ENCODE measurements around the gene GLYATL3.

The GLYATL3 gene

DNA sequence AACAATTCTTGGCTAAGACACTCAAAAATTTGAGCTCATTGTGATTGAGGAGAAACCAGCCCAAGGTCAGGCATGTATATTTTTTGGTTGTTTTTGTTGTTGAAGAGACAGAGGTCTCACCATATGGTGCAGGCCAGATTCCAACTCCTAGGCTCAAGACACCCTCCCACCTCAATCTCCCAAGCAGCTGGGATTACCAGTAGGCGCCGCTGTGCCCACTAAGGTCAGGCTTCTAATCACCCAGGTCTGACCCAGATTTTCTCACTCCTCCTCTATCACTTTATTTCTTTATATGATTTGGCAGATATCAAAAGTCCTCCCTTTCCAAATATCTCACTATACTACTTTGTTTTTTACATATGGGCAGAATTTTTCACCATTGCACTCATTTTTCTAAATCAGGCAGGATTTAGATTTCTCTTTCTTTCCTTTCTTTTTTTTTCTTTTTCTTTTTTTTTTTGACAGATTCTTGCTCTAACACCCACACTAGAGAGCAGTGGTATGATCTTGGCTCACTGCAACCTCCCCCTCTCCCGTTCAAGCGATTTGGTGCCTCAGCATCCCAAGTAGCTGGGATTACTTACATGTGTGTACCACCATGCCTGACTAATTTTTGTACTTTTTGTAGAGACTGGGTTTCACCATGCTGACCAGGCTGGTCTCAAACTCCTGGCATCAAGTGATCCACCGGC, 49.0 kb downstream of the GLYATL3 start:
- DNase-seq: no peak

DNA sequence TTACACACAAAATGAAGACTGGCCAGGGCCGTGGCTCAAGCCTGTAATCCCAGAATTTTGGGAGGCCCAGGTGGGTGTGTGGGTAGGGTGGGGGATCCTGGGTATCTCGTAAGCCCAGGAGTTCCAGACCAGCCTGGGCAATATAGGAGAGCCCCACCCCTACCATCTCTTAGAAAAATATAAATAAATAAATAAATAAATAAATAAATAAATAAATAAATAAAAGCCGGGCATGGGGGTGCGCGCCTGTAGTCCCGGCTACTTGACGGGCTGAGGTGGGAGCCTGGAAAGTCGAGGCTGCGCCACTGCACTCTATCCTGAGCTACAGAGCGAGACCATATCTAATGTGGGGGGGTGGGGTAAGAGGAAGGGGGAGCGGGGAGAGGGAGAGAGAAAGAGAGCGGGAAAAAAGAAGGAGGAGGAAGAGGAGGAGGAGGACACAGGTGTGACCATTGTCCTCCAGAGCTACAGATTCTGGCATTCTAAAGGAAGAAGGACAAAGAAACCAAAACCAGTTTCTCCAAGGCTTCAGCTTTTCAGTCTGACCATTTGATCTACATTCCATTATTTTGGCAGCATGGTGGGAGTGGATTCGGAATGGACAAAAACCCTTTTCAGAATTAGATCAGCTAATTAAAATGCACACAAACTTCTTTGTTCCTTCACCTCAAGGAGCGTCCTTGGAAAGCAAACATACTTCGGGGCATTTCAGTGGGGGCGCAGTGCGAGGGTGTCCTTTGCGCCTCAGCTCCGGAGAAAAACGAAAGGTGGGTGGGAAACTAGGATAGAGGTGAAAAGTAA, 50.2 kb downstream of the GLYATL3 start:
- DNase-seq: no peak

DNA sequence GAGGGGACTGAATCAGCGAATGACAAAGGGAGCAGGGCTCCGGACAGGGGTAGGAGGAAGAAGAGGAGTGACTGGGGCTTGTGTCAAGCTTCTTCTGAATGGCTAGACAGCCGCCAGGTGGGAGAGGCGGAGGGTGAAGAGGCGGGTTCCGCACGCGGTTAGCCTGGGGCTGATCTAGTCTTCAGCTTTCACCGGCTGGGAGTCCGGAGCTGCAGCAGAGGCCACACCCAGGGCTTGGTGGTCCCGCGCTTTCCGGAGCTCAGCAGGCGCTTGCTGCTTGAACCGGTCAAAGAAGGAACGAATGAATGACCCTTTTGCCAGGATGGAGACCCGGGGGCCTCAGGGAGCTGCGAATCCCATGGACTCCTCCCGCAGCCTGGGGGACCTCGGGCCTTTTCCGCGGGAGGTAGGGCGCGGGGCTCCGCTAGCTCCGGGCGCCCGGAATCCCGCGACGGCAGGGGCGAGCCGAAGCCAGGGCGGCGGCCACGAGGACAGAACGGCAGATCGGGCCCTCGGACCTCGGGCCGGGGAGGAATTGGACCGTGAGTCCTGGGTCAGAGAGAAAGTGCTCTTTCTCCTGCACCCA, 50.9 kb downstream of the GLYATL3 start, which contains the start of gene C6orf141:
Gene C6orf141 (plus strand): TSS at position 177 of the 586 bp plus-strand sequence. CDS start 125 bp downstream, at position 302.
- DNase-seq: peak; percentile 16

DNA sequence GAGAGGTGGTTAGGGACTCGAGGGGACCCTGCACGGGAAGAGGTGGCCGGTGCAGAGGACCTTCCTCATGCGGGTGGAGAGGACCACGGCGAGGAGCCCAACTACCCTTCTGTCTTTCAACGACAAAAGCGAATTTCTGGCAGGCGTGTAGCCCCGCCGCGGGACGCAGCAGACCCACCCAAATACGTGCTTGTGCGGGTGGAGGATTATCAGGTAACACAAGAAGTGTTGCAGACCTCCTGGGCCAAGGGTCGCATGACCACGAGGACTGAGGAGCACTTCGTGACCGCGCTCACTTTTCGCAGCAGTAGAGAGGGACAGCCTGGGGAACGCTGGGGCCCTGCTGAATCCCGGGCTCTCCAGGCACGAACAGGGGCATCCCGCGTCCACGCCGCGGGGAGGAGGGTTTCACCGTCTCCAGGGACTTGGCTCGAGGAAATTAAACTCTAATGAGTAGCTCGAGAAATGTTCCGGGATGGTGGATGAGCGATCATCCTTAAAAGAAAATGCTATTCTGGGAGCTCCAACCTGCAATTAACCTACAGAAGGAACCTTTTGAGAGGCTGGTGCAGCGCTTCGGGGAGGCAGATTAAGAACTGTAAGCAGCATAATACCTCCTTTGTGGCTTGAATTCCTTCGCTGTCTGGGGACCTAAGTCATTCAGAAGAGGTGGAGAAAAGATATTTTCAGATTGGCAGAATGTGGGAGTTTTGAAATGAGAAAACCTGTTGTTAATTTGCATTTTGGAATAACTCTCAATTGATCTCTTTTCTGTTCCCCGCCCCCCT, 51.5 kb downstream of the GLYATL3 start:
- DNase-seq: peak; percentile 16

DNA sequence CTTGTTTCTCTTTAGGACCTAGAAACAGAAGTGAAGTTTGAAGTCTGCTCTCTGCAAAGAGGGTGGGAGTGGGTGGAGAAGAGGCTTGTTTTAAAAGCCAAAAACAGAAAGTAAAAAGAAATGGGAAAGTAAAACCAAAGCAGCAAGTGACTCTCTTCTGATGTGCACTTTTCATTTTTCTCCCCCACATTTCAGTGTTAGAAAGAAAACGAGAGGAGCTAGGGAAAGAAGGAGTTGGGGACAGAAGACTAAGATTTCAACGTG, 52.1 kb downstream of the GLYATL3 start:
- DNase-seq: no peak

DNA sequence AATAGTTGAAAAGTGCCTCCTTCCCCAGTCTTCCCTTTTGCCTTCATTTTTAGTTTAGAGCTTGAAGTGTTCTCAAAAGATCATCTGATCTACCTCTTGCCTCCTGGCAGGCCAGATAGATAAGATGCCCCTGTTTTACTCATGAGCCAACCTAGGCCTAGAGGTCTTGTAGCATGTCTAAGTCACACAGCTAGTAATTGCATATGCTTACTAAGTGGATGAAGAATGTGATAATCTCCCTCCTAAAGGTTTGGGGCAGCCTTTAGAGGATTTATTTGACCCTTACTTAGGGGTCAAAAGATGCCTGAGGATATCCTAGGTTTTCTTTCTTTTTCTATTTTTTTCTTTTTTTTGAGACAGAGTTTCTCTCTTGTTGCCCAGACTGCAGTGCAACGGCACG, 52.9 kb downstream of the GLYATL3 start:
- DNase-seq: no peak

DNA sequence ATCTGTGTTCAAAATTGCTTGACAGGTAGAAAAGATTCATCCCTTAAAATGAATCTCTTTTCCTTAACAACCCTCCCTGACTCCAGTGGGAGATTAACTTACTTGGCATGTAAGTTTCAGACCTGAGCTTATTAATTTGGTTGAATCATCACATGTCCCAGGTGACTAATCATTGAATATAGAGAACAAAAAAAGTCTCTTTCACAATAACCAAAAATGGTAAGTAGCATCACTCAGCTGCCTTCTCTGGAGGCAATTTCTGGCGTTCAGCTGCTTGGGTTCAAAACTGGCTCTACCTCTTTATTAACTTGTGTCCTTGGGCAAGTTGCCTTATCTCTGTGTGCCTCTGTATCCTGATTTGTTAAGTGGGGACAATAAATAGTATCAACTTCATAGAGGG, 53.7 kb downstream of the GLYATL3 start:
- no peak for DNase-seq

DNA sequence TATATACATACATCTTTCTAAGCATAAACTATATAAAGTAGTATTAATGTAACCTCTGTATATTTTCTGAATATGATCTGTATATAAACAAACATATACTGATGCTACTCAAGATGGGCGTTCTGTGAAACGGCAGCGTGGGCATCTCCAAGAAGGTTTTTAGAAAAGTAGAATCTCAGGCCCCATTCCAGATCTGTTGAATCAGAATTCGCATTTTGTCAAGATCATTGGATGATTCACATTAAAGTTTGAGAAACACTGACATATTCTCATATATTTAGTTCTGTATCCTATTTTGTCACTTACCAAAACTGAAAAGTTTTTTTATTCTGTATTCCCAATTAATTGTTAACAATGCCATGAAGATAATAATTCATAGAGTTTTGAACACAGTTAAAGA, 56.2 kb downstream of the GLYATL3 start:
- no peak for DNase-seq

DNA sequence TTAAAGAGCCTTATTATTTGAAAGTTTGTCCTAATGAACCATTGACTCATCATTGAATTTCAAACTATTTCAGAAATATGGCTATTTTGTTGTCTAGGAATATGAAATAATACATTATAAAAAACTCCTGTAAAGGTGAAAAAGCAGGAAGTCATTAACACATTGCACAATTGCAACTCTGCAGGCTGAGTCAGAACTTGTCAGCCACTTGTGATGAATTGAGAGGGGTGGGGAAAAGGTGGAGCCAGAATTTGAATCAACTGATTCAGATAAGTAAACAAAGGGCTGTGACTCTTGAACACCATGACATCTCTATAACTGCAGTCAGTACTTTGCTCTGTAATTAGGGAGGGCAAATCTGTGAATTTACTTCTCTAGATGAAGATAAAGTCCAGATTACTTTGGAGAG, 56.7 kb downstream of the GLYATL3 start:
- DNase-seq: no peak

DNA sequence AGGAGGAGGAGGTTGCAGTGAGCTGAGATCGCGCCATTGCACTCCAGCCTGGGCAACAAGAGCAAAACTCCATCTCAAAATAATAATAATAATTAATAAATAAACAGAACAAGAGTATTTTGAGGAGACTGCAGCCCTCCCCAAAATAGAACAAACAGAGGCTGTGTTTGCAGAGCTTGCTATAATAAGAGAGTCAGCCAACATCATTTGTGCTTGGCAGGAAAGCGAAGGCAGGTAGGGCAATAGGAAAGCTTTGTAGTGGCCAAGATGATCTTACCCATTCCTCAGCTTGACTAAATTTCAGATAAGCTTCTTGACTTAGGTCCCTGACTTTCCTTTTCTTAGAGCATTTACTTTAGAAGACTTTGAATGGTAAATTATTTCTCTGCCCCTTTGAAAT, 57.5 kb downstream of the GLYATL3 start:
- no peak for DNase-seq

DNA sequence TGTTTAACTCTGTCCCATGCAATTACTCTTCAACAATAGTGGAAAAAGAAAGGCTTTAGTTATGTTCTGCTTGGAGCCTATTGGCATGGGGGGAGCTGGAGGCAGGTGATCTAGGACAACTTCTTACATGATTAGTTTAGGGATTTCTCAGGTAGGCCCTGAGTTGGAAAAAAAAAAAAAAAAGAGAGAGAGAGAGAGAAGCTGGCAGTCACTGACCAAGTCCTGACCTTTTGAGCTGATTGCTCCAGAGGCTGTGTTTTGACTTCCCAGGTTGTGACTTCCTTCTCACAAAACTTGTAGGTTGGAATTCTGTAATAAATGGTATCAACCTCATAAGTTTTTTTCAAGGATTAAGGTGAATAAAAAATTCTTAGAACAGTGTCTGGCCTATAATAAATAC, 58.5 kb downstream of the GLYATL3 start:
- DNase-seq: no peak

DNA sequence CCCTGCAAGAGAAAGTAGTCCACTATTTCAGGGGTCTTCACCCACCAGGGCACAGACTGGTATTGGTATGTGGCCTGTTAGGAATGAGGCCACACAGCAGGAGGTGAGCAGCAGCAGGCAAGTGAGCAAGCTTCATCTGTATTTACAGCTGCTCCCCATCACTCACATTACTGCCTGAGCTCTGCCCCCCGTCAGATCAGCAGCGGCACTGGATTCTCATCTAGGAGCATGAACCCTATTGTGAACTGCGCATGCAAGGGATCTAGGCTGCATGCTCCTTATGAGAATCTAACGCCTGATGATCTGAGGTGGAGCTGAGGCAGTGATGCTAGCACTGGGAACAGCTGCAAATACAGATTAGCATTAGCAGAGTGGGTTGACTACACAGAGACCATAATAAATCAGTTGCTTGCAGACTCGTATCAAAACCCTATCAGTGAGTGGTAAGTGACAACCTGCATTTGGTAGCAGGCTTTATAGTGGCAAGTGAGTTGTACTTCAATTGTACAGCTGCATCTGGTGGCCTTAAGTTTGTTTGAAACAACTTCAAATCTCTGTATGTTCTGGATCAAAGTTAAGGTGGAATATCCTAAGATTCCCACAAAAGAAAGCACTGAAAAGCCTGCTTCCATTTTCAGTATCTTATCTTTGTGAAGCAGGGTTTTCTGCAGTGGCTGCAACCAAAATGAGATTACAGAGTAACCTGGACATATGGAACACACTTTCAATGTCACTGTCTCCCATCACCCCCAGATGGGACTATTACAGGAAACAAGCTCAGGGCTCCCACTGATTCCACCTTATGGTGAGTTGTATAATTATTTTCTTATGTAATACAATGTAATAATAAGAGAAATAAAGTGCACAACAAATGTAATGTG, 63.5 kb downstream of the GLYATL3 start:
- no peak for DNase-seq

DNA sequence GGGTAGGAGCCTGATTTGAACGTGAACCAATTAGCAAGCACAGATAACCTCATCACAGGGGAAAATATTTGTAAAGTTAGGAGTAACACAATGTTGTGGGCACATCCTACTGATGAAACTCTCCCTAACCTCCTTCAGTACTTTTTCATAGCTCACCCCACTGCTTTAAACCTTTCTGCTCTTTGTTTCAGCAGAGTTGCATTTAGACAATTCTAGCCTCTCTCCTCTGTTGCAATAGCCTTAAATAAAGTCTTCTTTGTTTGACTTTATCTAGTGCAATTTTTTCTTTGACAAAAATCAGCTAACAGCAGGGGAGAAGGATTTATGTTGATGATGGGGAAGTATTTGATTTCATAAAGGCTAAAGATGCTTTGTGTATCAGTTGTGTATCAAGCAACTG, 64.8 kb downstream of the GLYATL3 start:
- DNase-seq: no peak

DNA sequence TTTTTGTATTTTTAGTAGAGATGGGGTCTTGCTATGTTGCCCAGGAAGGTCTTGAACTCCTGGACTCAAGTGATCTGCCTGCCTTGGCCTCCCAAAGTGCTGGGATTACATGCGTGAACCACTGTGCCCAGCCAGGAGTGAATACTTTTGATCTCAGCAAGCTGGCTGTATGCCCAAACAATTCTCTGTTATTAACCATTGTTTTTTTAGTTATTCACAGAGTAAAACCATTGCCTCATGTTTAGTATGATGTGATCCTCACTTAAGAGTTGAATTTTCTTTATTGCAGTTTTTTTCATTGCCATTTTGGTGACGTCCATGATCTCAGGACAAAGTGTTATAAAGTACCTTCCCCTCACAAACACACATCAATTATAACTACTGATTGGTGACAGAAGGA, 65.5 kb downstream of the GLYATL3 start:
- DNase-seq: no peak

DNA sequence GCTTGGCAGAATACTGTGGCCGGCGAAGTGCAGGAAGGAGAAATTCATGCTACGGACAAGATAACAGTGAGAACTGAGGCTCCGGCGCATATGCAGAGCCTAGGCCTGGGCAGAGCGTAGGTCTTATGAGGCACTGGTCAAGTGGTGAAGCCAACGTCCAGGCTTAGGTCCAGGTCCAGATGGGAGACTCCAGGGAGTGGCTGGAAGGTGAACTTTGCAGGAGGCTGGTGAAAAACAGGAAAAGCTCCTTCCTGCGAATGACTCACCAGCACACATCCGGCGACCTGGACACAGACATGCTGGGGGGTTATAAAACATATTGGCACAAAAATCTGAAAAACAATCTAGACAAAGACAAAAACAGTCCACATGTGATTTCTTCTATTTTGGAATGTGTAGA, 66.1 kb downstream of the GLYATL3 start:
- no peak for DNase-seq

DNA sequence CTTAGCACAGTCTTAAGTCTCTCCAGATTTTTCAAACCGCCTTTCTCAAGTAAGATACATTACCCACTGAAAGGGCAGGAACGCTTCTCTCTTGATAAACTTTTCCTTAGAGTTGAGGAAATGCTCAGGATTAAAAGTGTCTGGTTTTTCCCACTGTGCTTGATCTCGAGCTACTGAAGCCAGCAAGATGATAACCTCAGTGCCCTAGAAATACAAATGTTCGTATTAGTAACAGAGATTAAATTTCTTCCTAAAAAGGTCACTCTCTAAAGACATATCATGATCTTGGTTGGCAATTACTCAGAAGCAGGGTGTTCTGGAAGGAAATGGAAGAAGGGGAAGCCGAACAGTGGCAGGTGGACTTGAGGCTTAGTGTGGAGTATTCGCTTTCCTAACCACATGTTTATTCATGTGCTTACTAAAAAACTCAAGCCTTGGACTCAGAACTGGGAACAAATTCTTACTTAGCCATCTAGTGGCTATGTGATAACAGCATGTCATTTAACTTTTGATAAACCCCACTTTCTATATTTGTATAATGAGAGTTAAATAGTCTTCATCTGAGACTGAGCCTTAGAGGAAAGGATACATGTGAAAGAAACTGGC, 70.9 kb downstream of the GLYATL3 start:
- no peak for DNase-seq

DNA sequence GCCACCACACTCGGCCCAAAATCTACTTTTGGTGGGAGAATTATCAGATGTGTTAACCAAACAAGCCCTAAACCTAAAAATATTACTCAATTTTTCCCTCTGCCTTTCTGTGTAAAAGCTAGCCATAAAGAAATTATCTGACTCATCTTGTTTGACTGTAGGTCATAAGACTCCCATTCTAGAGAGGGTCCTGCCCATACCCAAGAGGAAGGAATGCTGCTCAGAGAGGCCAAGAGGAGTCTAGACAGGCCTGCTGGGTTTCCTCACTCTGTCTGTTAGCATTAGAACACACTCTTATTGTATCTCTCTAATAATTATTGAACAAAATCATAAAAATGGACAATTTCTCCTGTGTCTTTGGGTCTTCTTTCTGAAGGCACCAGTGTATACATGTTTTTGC, 76.9 kb downstream of the GLYATL3 start:
- no peak for DNase-seq
